IPS-NIHi7 (cell line): ENCODE results near the gene PLEKHJ1.

Source experiments
- DNase-seq: peaks from one replicate; pipeline ENCODE4 v3.0.0; 2012; ENCODE audit warnings: mixed read lengths; ENCODE audit errors: extremely low spot score

Gene PLEKHJ1

DNA sequence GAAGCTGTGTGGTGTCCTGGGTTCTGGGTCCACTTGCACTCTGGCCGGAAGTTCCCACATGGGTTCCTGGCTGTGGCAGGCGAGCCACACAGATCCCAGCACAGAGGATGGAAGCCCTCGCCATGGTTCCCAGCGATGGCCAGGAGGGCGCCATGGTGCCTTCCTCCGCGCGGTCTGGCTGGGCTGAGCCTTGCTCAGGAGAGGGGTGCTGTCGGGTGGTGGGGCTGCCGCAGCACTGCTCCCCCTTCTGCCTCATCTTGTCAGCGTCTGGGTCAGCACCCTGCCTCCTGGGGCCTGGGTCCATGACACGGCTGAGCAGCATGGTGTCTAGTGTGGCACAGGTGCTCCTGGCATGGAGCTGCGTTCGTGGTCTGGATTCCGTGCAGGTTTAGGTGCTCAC, 38.9 kb downstream of the PLEKHJ1 start:
- no peak for DNase-seq

- no peak for DNase-seq
These were observed 40.2 kb downstream of the PLEKHJ1 start for GRCh38 chr19:2195914-2196313.

DNA sequence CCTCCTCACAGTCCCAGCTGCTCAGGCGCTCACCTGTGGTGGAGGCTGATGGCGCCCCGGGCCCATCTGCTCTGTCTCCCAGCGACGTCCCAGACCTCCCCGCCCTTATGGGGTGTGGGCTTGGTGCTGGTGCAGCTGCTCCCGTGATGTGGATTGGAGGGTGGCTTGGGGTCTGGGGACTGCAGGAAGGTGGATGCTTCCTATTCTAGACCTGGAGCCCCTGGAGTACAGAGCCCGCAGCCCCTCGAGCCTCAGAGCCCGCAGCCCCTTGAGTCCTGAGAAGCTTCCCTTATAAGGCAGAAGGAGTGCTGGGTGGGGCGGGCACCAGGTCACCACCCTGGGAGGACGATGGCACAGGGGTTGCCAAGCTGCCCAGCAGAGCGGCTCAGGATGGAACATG, 40.8 kb downstream of the PLEKHJ1 start:
- no peak for DNase-seq

GRCh38 chr19:2194513-2195078, 41.5 kb downstream of the PLEKHJ1 start:
- DNase-seq: no peak

GRCh38 chr19:2193807-2194206, 42.3 kb downstream of the PLEKHJ1 start:
- no peak for DNase-seq

DNA sequence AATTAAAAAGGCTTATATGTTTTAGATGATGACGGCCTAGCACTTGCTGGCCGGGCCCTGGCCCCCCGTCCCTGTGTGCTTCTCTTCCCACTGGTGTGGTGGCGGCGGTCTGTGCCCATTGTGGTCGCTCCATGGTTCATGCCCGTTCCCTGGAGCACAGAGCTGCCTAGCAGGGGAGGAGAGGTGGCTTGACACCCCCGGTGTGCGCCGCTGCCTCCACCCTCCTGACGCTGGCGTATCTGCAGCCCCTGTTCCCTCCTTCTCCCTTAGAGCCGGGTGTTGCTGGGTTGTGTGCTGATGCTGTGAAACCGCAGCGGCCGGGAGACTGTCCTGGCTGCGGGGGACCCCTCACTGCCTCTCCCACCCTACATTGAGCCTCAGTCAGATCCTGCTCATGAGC, 43.3 kb downstream of the PLEKHJ1 start:
- no peak for DNase-seq

- DNase-seq: no peak
These were observed 44.4 kb downstream of the PLEKHJ1 start for GRCh38 chr19:2191456-2192310.

GRCh38 chr19:2190848-2191455, 45.2 kb downstream of the PLEKHJ1 start:
- DNase-seq: no peak

- DNase-seq: no peak
These were observed 46.2 kb downstream of the PLEKHJ1 start for GRCh38 chr19:2189880-2190279.

DNA sequence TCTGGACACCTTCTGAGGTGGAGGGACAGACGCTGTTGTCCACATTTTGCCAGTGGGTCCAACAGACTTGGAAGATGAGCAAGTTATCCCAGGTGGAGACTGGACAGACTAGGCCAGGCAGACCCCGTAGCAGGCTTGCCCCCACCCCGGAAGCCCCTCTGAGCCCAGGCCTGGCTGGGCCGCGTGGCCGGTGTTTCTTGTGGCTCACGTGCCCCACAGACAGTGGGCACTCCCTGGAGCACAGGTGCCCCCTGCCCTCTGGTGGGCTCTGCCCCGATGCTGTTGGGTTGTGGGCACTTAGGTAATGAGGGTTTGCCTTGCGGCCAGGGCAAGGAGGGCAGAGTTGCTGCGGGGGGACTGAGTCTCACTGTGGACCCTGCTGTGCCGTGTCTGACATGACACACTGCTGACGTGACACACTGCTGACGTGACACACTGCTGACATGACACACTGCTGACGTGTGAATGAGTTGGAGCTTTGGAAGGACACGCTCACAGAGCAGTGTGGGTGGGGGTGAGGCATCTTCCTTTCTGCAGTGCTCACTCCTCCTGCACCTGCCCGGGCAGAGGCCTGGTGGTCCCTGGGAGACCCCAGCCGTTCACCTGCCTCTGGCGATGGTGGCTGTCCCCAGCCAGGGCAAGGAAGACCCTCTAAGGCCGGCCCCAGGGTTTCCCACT, 47.3 kb downstream of the PLEKHJ1 start:
- no peak for DNase-seq

GRCh38 chr19:2187159-2187558, 49.0 kb downstream of the PLEKHJ1 start:
- DNase-seq: no peak

DNA sequence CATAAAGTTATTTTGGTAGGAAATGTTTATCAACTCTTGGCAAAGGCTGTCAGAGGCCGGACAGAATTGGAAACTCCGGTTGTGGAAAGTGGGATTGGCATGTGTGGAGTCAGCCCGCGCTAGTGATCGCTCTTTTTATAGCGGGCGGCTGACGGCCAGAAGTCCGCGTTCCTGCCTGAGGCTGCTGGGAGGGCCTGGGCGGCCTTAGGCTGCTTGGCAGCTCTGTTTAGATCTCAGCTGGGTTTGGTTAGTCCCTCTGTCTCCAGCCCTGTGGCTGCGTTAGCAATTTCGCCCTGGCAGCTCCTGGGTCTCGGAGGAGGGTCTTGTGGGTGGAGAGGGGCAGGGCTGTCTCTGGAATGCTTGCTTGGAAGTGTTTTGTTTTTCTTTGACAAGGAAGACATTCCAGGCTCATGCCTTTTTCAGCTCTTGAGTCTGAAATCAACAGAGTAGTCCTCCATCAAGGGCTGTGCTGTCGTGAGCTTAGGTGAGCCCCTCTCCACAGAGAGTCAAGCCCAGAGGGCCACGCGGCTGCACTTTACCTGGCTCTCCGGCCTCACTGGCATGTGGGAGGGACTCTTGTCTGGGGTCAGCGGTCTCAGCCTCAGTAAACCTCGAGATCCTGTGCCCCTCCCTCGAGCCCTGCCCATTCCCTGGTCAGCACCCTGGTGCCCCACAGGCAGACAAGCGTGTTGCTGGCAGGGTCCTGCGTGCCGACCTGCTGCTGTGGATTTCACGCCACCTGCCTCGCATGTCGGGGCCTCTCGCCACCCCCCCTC, 49.9 kb downstream of the PLEKHJ1 start:
- peak; percentile 45 for DNase-seq

- DNase-seq: no peak
These were observed 50.4 kb downstream of the PLEKHJ1 start for GRCh38 chr19:2185734-2186070.

GRCh38 chr19:2184422-2184975, 51.6 kb downstream of the PLEKHJ1 start:
- DNase-seq: no peak
